ENCODE results near the gene PLEKHF1.
"Not testable (repeated sequence)": the region's sequence is repeated elsewhere in the genome, so short reads cannot be mapped to it uniquely, and the experiment has no call there.

Gene PLEKHF1, protein sequence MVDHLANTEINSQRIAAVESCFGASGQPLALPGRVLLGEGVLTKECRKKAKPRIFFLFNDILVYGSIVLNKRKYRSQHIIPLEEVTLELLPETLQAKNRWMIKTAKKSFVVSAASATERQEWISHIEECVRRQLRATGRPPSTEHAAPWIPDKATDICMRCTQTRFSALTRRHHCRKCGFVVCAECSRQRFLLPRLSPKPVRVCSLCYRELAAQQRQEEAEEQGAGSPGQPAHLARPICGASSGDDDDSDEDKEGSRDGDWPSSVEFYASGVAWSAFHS

DNA sequence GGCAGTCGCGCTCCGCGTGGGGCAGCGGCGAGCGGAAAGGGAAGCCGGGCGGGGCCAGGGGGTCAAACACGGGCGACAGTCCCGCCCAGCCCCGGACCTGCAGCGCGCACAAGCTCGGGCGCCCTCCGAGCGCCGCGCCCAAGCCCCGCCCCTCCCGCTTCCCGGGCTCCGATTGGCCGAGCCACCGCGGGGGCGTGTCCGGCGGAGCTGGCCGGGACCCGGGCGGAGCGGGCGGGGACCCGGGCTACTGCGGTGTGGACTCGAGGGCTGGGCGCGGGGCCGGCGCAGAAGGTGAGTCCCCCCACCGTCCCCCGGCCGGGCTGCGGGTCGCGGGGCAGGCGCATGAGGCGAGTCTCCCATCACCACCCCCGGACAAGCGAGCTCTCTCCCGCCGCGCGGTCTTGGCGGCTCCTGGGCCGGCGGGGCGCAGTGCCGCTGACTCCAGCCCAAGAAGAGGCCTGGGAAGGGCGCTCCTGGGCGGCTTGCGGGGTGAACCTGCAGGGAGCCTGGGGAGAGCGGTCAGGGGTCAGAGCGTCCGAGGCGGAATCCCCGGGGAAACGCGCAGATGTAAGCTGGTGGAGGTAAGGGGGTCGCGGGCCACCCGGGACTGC is at the start of gene PLEKHF1:
Gene PLEKHF1 (plus strand): TSS at position 247 of the 611 bp plus-strand sequence. CDS start 8,379 bp downstream, outside the sequence.
- peak; percentile 69 to 74 (median 70) for DNase-seq

- no peak for DNase-seq
Observed at GRCh38 chr19:29615891-29616425, 49.3 kb upstream of the PLEKHF1 start.

GRCh38 chr19:29616541-29616940 is 48.7 kb upstream of the PLEKHF1 start:
- DNase-seq, result no peak

GRCh38 chr19:29617366-29618266 is 47.6 kb upstream of the PLEKHF1 start:
- no peak for DNase-seq

DNA sequence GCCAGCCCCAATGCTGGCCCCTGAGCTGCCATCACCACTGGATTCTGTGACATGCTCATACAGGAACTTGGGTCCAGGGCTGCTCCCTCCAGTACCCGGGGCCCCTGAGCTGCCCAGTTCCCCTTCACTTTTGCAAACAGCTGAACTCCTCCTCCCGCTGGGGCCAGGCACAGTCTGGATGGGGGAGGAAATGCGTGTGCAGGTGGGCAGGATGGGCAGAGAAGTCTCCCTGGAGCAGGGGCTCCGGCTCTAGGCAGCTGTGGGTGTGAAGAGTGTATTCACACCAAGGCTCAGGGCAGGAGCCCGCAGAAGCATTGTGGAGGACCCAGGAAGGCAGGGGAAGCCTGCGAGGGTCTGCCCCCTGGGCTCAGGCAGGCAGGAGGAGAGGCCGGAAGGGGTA is 46.8 kb upstream of the PLEKHF1 start:
- no peak for DNase-seq

GRCh38 chr19:29618871-29619270 is 46.4 kb upstream of the PLEKHF1 start:
- DNase-seq, result no peak

GRCh38 chr19:29620931-29621351 is 44.3 kb upstream of the PLEKHF1 start:
- DNase-seq, result no peak

- DNase-seq, result no peak
Observed at GRCh38 chr19:29622166-29623070, 42.8 kb upstream of the PLEKHF1 start.

DNA sequence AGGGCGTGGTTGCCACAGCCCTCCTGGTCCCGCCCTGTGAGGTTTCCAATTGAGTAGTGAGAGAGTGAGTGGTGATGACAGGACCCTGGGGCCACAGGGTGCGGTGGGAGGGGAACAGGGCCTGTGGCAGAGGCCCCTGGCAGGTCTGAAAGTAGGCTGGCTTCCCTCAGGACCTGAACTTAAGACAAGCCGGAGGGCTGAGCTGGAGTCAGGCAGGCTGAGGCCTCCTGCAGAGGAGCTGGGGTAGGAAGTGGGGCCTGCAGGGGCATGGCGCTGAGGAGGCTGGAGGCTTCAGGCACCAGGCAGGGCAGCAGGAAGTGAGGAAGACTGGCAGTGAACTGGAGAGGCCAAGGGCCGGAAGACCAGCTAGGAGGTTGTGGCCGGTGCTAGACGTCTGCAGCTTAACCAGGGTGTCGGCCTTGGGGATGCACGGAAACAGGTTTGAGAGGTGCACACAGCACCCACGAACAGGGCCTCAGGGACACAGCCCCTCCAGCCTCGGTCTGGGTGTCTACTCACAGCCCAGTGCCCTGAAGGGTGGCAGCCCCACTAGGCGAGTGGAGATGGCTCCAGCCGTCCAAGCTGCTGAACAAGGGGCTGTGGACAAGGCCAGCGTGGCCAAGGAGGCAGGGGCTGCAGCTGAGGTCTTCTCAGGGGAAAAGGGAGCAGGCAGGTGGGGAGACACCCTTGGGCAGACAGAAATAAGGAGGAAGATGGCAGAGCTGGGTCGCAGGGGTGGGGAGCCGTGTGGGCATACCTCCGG is 41.4 kb upstream of the PLEKHF1 start:
- DNase-seq, result peak in 1 of 4 experiments; percentile 10

- DNase-seq, result no peak
Observed at GRCh38 chr19:29624489-29625185, 40.6 kb upstream of the PLEKHF1 start.

- DNase-seq, result no peak
Observed at GRCh38 chr19:29625186-29625651, 40.0 kb upstream of the PLEKHF1 start.

- no peak for DNase-seq
Observed at GRCh38 chr19:29626386-29626785, 38.9 kb upstream of the PLEKHF1 start.

GRCh38 chr19:29626832-29627231 is 38.4 kb upstream of the PLEKHF1 start:
- DNase-seq, result not testable (repeated sequence)

GRCh38 chr19:29628661-29629385 is 36.4 kb upstream of the PLEKHF1 start:
- no peak for DNase-seq

DNA sequence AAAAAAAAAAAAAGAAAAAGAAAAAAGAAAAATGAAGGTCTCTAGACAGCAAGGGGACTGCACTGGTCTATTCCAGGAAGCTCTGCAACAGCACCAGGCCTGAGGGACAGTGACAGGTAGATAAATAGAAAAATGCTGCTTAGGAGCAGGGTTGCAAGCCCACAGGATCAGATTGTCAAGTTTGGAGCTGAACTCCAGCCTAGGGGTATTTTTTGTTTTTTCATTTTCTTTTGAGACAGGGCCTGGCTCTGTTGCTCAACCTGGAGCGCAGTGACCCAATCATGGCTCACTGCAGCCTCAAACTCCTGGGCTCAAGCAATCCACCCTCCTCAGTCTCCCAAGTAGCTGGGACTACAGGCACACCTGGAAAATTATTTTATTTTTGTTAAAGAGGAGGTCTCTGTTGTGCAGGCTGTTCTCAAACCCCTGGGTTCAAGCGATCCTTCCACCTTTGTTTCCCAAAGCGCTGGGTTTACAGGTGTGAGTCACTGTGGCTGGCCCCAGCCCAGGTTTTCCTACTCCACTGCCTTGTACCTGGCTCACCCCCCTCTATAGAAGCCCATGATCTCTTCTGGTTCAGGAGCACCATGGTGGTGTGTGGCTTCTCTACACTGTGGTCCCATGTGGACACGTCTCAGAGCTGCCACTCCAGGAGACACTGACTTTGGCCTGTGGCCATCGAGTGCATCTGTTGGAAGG is 35.3 kb upstream of the PLEKHF1 start:
- DNase-seq, result no peak

DNA sequence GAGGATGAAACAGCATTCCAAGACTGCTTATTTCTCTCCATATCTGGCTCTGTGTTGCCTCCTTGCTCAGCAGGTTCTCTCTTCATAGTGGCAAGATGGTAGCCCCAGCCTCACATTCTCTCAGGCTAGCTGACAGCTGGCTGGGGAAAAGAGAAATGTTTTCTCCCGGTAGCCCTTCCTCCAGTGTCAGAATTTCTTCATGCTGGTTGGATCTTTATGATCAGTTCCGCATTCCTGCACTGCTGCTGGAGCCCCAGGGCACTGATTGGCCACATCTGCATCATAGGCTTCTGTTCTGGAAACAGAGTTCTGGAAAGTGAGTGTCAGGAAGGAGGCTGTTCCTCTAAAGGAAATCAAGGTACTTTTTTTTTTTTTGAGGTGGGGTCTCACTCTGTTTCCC is 34.6 kb upstream of the PLEKHF1 start:
- no peak for DNase-seq

DNA sequence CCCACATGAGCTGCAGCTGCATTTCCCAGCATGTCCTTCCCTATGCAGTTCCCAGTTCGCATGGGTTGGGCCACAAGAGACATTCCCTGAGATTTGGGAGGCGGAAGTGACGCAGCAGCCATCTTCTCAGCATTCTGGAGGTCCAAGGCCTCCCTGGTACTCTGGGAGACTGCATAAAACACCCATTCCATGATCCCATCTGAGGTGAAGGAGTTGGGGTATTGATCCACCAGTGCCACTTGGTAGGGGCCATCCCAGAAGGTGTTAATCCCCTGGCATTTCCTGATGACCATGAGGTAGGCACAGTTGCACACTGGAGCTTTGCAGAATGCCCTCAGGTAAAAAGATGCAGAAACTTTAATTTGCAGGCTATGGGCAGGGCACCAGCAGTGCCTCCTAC is 33.8 kb upstream of the PLEKHF1 start:
- no peak for DNase-seq

- no peak for DNase-seq
Observed at GRCh38 chr19:29634002-29634401, 31.3 kb upstream of the PLEKHF1 start.

GRCh38 chr19:29634423-29635130 is 30.7 kb upstream of the PLEKHF1 start:
- no peak for DNase-seq
